Astrocyte (in vitro differentiated cells and primary cell): ENCODE data around the gene WDPCP. TPM values are rescaled to one million over a fixed set of nuclear protein-coding genes. Genes with fewer than 3 reads are reported as not detected.

Experiments used
- DNase-seq: peaks from one replicate; pipeline ENCODE4 v3.0.0-alpha.2; 2010; ENCODE audit warnings: low read depth
- FAIRE-seq: peaks from 2 replicates; lab custom pipeline; 2011; peaks lifted over from hg19 to GRCh38; lab: Jason Lieb, UNC
- H2AFZ ChIP-seq: 2 replicates; pipeline ENCODE4 v1.6.0; 2012; ENCODE audit warnings: low read depth, low read length, inconsistent platforms
- H3K27ac ChIP-seq: 2 replicates; pipeline ENCODE4 v1.5.1; 2011; ENCODE audit warnings: low read depth, low read length, inconsistent platforms
- H3K27me3 ChIP-seq: 2 replicates; pipeline ENCODE4 v1.6.0; 2011; ENCODE audit warnings: low read length, inconsistent platforms; ENCODE audit not compliant: insufficient read depth
- H3K36me3 ChIP-seq: 2 replicates; pipeline ENCODE4 v1.5.1; 2011; ENCODE audit warnings: low read length, inconsistent platforms; ENCODE audit not compliant: insufficient read depth
- H3K4me1 ChIP-seq: 2 replicates; pipeline ENCODE4 v1.5.1; 2011; ENCODE audit warnings: low read length, inconsistent platforms; ENCODE audit not compliant: insufficient read depth
- H3K4me2 ChIP-seq: 2 replicates; pipeline ENCODE4 v1.6.0; 2012; ENCODE audit warnings: low read length, inconsistent platforms
- H3K4me3 ChIP-seq: 2 replicates; pipeline ENCODE4 v1.5.1; 2011; ENCODE audit warnings: low read depth, mild to moderate bottlenecking, low read length, inconsistent platforms; ENCODE audit not compliant: insufficient read depth
- H3K79me2 ChIP-seq: 2 replicates; pipeline ENCODE4 v1.6.0; 2012; ENCODE audit warnings: mild to moderate bottlenecking, low read length, inconsistent platforms; ENCODE audit not compliant: insufficient read depth
- H3K9ac ChIP-seq: 2 replicates; pipeline ENCODE4 v1.6.0; 2012; ENCODE audit warnings: mild to moderate bottlenecking, low read length, inconsistent platforms
- H3K9me3 ChIP-seq: 2 replicates; pipeline ENCODE4 v1.5.1; 2012; ENCODE audit warnings: low read depth, mild to moderate bottlenecking, low read length, inconsistent platforms; ENCODE audit not compliant: insufficient read depth
- H4K20me1 ChIP-seq: 2 replicates; pipeline ENCODE4 v1.6.0; 2012; ENCODE audit warnings: low read length, inconsistent platforms; ENCODE audit not compliant: insufficient read depth
- H3K27ac Mint-ChIP-seq: one replicate; pipeline ENCODE4 v1.8.0; 2021; ENCODE audit warnings: mild to moderate bottlenecking, mixed read lengths; ENCODE audit not compliant: unreplicated experiment
- H3K27me3 Mint-ChIP-seq: one replicate; pipeline ENCODE4 v1.8.0; 2021; ENCODE audit warnings: low read depth, mixed read lengths; ENCODE audit not compliant: unreplicated experiment
- H3K36me3 Mint-ChIP-seq: one replicate; pipeline ENCODE4 v1.8.0; 2021; ENCODE audit warnings: low read depth, mixed read lengths; ENCODE audit not compliant: unreplicated experiment
- H3K4me1 Mint-ChIP-seq: one replicate; pipeline ENCODE4 v1.8.0; 2021; ENCODE audit warnings: low read depth, mixed read lengths; ENCODE audit not compliant: unreplicated experiment
- H3K4me3 Mint-ChIP-seq: one replicate; pipeline ENCODE4 v1.8.0; 2021; ENCODE audit warnings: mild to moderate bottlenecking, moderate library complexity, mixed read lengths; ENCODE audit not compliant: unreplicated experiment
- H3K9me3 Mint-ChIP-seq: one replicate; pipeline ENCODE4 v1.8.0; 2021; ENCODE audit warnings: mild to moderate bottlenecking, mixed read lengths; ENCODE audit not compliant: unreplicated experiment
- CTCF ChIP-seq: IDR thresholded peaks from 2 replicates; pipeline ENCODE4 v1.5.1; 2011; ENCODE audit warnings: low read depth, mild to moderate bottlenecking, inconsistent platforms, low read length, moderate library complexity; ENCODE audit not compliant: insufficient read depth
- EZH2 ChIP-seq: IDR thresholded peaks from 2 replicates; pipeline ENCODE4 v1.6.1; 2012; ENCODE audit warnings: mild to moderate bottlenecking, low read length, inconsistent platforms; ENCODE audit not compliant: insufficient read depth
- total RNA-seq: library from RNA; stranded (reverse); gene quantifications from 2 replicates; pipeline ENCODE4 v1.2.1, GENCODE V29; 2021

WDPCP gene
- total RNA-seq, 1 donor from 2014 or later: 15.1 TPM

- TF ChIP-seq CTCF (no peak), EZH2 (no peak)
- peaks cover 14% of the 10 kb centered on the region for H3K4me1 Mint-ChIP-seq
- Histone ChIP-seq H4K20me1 (no peaks in the 10 kb centered on the region), H3K27ac (no peak overlapping the region), H3K36me3 (no peaks in the 10 kb centered on the region), H3K9ac (no peak overlapping the region), H3K4me3 (no peak overlapping the region), H3K4me2 (no peak overlapping the region), H3K9me3 (no peaks in the 10 kb centered on the region), H3K27me3 (no peaks in the 10 kb centered on the region), H3K4me1 (no peaks in the 10 kb centered on the region), H3K79me2 (no peaks in the 10 kb centered on the region), H2AFZ (no peak overlapping the region)
- H3K36me3 Mint-ChIP-seq: no peaks in the 10 kb centered on the region
- no peak for FAIRE-seq
- H3K27ac Mint-ChIP-seq: no peak overlapping the region
- no peak overlapping the region for H3K4me3 Mint-ChIP-seq
- no peaks in the 10 kb centered on the region for H3K27me3 Mint-ChIP-seq
- DNase-seq: peak; percentile 12
- H3K9me3 Mint-ChIP-seq: no peaks in the 10 kb centered on the region
These were observed 147.7 kb downstream of the WDPCP start for GRCh38 chr2:63440612-63441011.

GRCh38 chr2:63438181-63438580 is 150.1 kb downstream of the WDPCP start:
- Histone ChIP-seq H3K27me3 (no peaks in the 10 kb centered on the region), H3K36me3 (no peaks in the 10 kb centered on the region), H3K4me1 (no peaks in the 10 kb centered on the region), H3K79me2 (no peaks in the 10 kb centered on the region), H4K20me1 (no peaks in the 10 kb centered on the region), H3K4me2 (no peak overlapping the region), H3K9ac (no peak overlapping the region), H3K9me3 (no peaks in the 10 kb centered on the region), H3K4me3 (no peak overlapping the region), H2AFZ (no peak overlapping the region), H3K27ac (no peak overlapping the region)
- FAIRE-seq: peak; percentile 26
- Mint-ChIP-seq H3K27me3 (no peaks in the 10 kb centered on the region), H3K4me1 (peaks cover 14% of the 10 kb centered on the region), H3K27ac (no peak overlapping the region), H3K36me3 (no peaks in the 10 kb centered on the region), H3K9me3 (no peaks in the 10 kb centered on the region), H3K4me3 (no peak overlapping the region)
- no peak for TF ChIP-seq EZH2
- no peak for TF ChIP-seq CTCF
- DNase-seq: no peak

GRCh38 chr2:63436488-63436887 is 151.8 kb downstream of the WDPCP start:
- Mint-ChIP-seq H3K36me3 (peaks cover 2% of the 10 kb centered on the region), H3K27ac (no peak overlapping the region), H3K4me1 (peaks cover 14% of the 10 kb centered on the region), H3K4me3 (no peak overlapping the region), H3K9me3 (no peaks in the 10 kb centered on the region), H3K27me3 (no peaks in the 10 kb centered on the region)
- no peak overlapping the region for H2AFZ ChIP-seq
- H3K27ac ChIP-seq: no peak overlapping the region
- H3K27me3 ChIP-seq: no peaks in the 10 kb centered on the region
- H3K4me2 ChIP-seq: no peak overlapping the region
- FAIRE-seq: no peak
- H3K36me3 ChIP-seq: no peaks in the 10 kb centered on the region
- H3K4me3 ChIP-seq: no peak overlapping the region
- no peaks in the 10 kb centered on the region for H3K9me3 ChIP-seq
- H4K20me1 ChIP-seq: no peaks in the 10 kb centered on the region
- TF ChIP-seq CTCF (no peak), EZH2 (no peak)
- no peak for DNase-seq
- H3K9ac ChIP-seq: no peak overlapping the region
- H3K4me1 ChIP-seq: no peaks in the 10 kb centered on the region
- H3K79me2 ChIP-seq: no peaks in the 10 kb centered on the region
